Motor neuron (in vitro differentiated cells): ENCODE results near the gene URAD. TPM values are rescaled to one million over a fixed set of nuclear protein-coding genes. Genes with fewer than 3 reads are reported as not detected.

Experiments
- ATAC-seq, 8 experiments: fragments of 200-7000 bp; cut with Tn5 transposase; replicated peaks in 6 of 8; 2 replicates each; pipeline ENCODE4 v1.8.0; 2021; ENCODE audit warnings: mild to moderate bottlenecking in 8 of 8, moderate library complexity in 8 of 8
- H3K27ac ChIP-seq, 2 donors: fragments of 250-450 bp; sonication (Bioruptor Pico); 2 replicates each; pipeline ENCODE4 v1.9.0; 2021; ENCODE audit warnings: antibody characterized with exemption in 2 of 2, mild to moderate bottlenecking in 2 of 2, moderate library complexity in 1 of 2
- H3K4me1 ChIP-seq, 2 donors: fragments of 250-450 bp; sonication (Bioruptor Pico); replicated peaks in 1 of 2; 2 replicates each; pipeline ENCODE4 v1.6.1; 2021; ENCODE audit warnings: antibody characterized with exemption in 2 of 2, mild to moderate bottlenecking in 2 of 2, moderate library complexity in 1 of 2
- H3K4me3 ChIP-seq, 5 donors: fragments of 250-450 bp; sonication (Bioruptor Pico); 2 replicates each; pipeline ENCODE4 v1.9.0; 2021; ENCODE audit warnings: antibody characterized with exemption in 5 of 5, mild to moderate bottlenecking in 5 of 5, moderate library complexity in 4 of 5
- WGBS, 10 experiments: fragments of 450-650 bp; shearing (Covaris generic); methylation state at CpG; one replicate each; pipeline ENCODE4 v1.0.0; 2022; 5-methylcytosine and 5-hydroxymethylcytosine counted together
- in situ Hi-C, 9 experiments: fragments of 400-800 bp; cut with MboI; loops; one replicate each; pipeline ENCODE4 v1.15.0; 2021; ENCODE audit warnings: low sequenced_read_pairs in 9 of 9, low pct_unique_long_range_greater_than_20kb in 2 of 9; ENCODE audit not compliant: unreplicated experiment in 9 of 9
- total RNA-seq, 8 experiments: library from RNA; unstranded; fragments of 300-600 nt; gene quantifications; 2 replicates each; pipeline versions ENCODE4 v1.2.3 to v1.2.4, GENCODE V29; 2022

Gene URAD
- total RNA-seq, 8 experiments from 2014 or later, result not detected

- 0 to 60% (median 22%) methylated on average over 1 to 6 of the region's 11 CpGs; no CpG with 5 or more reads in 2 of the 10 experiments for WGBS, 10 experiments
- Histone ChIP-seq H3K4me3 (no peak overlapping the region), H3K27ac (no peak overlapping the region), H3K4me1 (peaks cover 0 to 3% of the 10 kb centered on the region in 2 donors)
- in situ Hi-C loops, result loop anchor here (10.0 to 25.0 kb wide), 5 partner anchors 146 to 994 kb away; no protein-coding TSS in a partner anchor
- no peak for ATAC-seq
These were observed 7.3 kb downstream of the URAD start for GRCh38 chr13:27981006-27981708.

GRCh38 chr13:27980280-27980998 is 8.1 kb downstream of the URAD start:
- WGBS, 10 experiments, result 0 to 18% (median 5%) methylated on average over 2 to 16 of the region's 54 CpGs; no CpG with 5 or more reads in 4 of the 10 experiments
- Histone ChIP-seq H3K4me1 (peaks cover 0 to 3% of the 10 kb centered on the region in 2 donors), H3K4me3 (no peak overlapping the region), H3K27ac (no peak overlapping the region)
- in situ Hi-C loops, result loop anchor here (10.0 to 25.0 kb wide), 5 partner anchors 146 to 993 kb away; no protein-coding TSS in a partner anchor
- ATAC-seq, result no peak

- H3K27ac ChIP-seq, result no peak overlapping the region
- WGBS, 10 experiments, result 0 to 17% (median 5%) methylated on average over 1 to 13 of the region's 15 CpGs; no CpG with 5 or more reads in 2 of the 10 experiments
- peaks cover 0 to 3% of the 10 kb centered on the region in 2 donors for H3K4me1 ChIP-seq
- no peak overlapping the region for H3K4me3 ChIP-seq
- in situ Hi-C loops, result loop anchor here (10.0 to 25.0 kb wide), 6 partner anchors 145 to 993 kb away; no protein-coding TSS in a partner anchor
- ATAC-seq, result no peak
These were observed 8.7 kb downstream of the URAD start for GRCh38 chr13:27979765-27980279.

- in situ Hi-C loops, result loop anchor here in 8 of 9 experiments (10.0 to 25.0 kb wide), 4 partner anchors 592 to 992 kb away; no protein-coding TSS in a partner anchor
- H3K4me1 ChIP-seq, result peaks cover 0 to 3% of the 10 kb centered on the region in 2 donors
- no peak overlapping the region for H3K27ac ChIP-seq
- peak in 1 of 8 experiments; percentile 31 for ATAC-seq
- H3K4me3 ChIP-seq, result no peak overlapping the region
- WGBS, 10 experiments, result 0 to 28% (median 6%) methylated on average over 3 to 13 of the region's 15 CpGs; no CpG with 5 or more reads in 3 of the 10 experiments
These were observed 9.4 kb downstream of the URAD start for GRCh38 chr13:27979001-27979643.

- H3K4me1 ChIP-seq, result peaks cover 0 to 3% of the 10 kb centered on the region in 2 donors
- in situ Hi-C loops, result loop anchor here in 8 of 9 experiments (10.0 to 25.0 kb wide), 4 partner anchors 591 to 991 kb away; no protein-coding TSS in a partner anchor
These were observed 10.1 kb downstream of the URAD start for GRCh38 chr13:27978301-27978968.

GRCh38 chr13:27977476-27978300 is 10.8 kb downstream of the URAD start:
- H3K27ac ChIP-seq, result no peak overlapping the region
- peak overlapping the region in 1 of 5 donors; percentile 9 for H3K4me3 ChIP-seq
- in situ Hi-C loops, result loop anchor here in 8 of 9 experiments (10.0 to 25.0 kb wide), 4 partner anchors 590 to 990 kb away; no protein-coding TSS in a partner anchor
- H3K4me1 ChIP-seq, result peaks cover 0 to 3% of the 10 kb centered on the region in 2 donors
- 0 to 6% (median 4%) methylated on average over 3 to 14 of the region's 80 CpGs; no CpG with 5 or more reads in 4 of the 10 experiments for WGBS, 10 experiments
- peak in 1 of 8 experiments; percentile 19 for ATAC-seq

More at GRCh38 chr13:27978301-27978968, 10.1 kb downstream of the URAD start:
- Histone ChIP-seq H3K4me3 (peak overlapping the region in 1 of 5 donors; percentile 9), H3K27ac (no peak overlapping the region)
- 0 to 3% (median 1%) methylated on average over 3 to 11 of the region's 65 CpGs; no CpG with 5 or more reads in 6 of the 10 experiments for WGBS, 10 experiments
- peak in 1 of 8 experiments; percentile 65 for ATAC-seq

- Histone ChIP-seq H3K4me1 (peaks cover 0 to 3% of the 10 kb centered on the region in 2 donors), H3K4me3 (no peak overlapping the region), H3K27ac (no peak overlapping the region)
- no peak for ATAC-seq
- 0 to 40% (median 11%) methylated on average over 1 to 6 of the region's 12 CpGs; no CpG with 5 or more reads in 3 of the 10 experiments for WGBS, 10 experiments
- in situ Hi-C loops, result loop anchor here in 8 of 9 experiments (10.0 to 25.0 kb wide), 4 partner anchors 589 to 989 kb away; no protein-coding TSS in a partner anchor
These were observed 12.0 kb downstream of the URAD start for GRCh38 chr13:27976362-27977091.

GRCh38 chr13:27975564-27976361 is 12.7 kb downstream of the URAD start:
- Histone ChIP-seq H3K4me3 (no peak overlapping the region), H3K27ac (no peak overlapping the region), H3K4me1 (peaks cover 0 to 3% of the 10 kb centered on the region in 2 donors)
- 0 to 26% (median 4%) methylated on average over 2 to 29 of the region's 51 CpGs; no CpG with 5 or more reads in 2 of the 10 experiments for WGBS, 10 experiments
- in situ Hi-C loops, result loop anchor here in 8 of 9 experiments (10.0 to 25.0 kb wide), 4 partner anchors 588 to 988 kb away; no protein-coding TSS in a partner anchor
- no peak for ATAC-seq

GRCh38 chr13:27973961-27974662 is 14.4 kb downstream of the URAD start:
- in situ Hi-C loops, result loop anchor here in 2 of 9 experiments (10.0 to 25.0 kb wide), 2 partner anchors 137 to 609 kb away; no protein-coding TSS in a partner anchor
- WGBS, 10 experiments, result 0 to 55% (median 20%) methylated on average over 1 to 5 of the region's 7 CpGs; no CpG with 5 or more reads in 1 of the 10 experiments
- ATAC-seq, result no peak

More at GRCh38 chr13:27973961-27974662, 14.4 kb downstream of the URAD start:
- Histone ChIP-seq H3K4me3 (no peak overlapping the region), H3K4me1 (no peaks in the 10 kb centered on the region), H3K27ac (no peak overlapping the region)
